AG09319 (cell line): ENCODE results near the gene CCDC30.
A peak's percentile ranks its signal among the peaks of the same experiment; 100 is the strongest.

Experiments
- DNase-seq: peaks from one replicate; pipeline ENCODE4 v3.0.0-alpha.2; 2010; ENCODE audit warnings: low read depth; ENCODE audit errors: extremely low read depth
- TF ChIP-seq, protein P1 (sequence below): IDR thresholded peaks from 2 replicates; pipeline ENCODE4 v1.5.1; 2011; ENCODE audit warnings: low read depth, mild to moderate bottlenecking, inconsistent platforms, low read length, moderate library complexity

The CCDC30 gene

DNA sequence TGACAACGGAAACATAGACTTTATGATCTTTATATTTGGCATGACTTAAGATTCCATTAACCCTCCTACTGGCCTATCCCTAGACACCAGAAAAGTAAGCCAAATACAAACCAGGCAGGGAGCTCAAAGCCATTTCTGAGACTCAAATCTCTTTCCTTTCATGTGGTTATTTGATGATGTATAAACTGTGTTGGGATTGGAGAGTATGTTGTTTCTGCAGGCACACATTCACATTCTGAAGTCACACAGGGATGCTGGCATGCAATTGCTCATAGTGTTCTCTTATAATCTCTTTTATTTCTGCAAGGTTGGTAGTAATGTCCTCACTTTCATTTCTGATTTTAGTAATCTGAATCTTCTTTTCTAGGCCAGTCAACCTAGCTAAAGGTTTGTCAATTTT lies 13.0 kb upstream of the CCDC30 start:
- TF ChIP-seq, protein P1, sequence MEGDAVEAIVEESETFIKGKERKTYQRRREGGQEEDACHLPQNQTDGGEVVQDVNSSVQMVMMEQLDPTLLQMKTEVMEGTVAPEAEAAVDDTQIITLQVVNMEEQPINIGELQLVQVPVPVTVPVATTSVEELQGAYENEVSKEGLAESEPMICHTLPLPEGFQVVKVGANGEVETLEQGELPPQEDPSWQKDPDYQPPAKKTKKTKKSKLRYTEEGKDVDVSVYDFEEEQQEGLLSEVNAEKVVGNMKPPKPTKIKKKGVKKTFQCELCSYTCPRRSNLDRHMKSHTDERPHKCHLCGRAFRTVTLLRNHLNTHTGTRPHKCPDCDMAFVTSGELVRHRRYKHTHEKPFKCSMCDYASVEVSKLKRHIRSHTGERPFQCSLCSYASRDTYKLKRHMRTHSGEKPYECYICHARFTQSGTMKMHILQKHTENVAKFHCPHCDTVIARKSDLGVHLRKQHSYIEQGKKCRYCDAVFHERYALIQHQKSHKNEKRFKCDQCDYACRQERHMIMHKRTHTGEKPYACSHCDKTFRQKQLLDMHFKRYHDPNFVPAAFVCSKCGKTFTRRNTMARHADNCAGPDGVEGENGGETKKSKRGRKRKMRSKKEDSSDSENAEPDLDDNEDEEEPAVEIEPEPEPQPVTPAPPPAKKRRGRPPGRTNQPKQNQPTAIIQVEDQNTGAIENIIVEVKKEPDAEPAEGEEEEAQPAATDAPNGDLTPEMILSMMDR: no peak
- DNase-seq: no peak

DNA sequence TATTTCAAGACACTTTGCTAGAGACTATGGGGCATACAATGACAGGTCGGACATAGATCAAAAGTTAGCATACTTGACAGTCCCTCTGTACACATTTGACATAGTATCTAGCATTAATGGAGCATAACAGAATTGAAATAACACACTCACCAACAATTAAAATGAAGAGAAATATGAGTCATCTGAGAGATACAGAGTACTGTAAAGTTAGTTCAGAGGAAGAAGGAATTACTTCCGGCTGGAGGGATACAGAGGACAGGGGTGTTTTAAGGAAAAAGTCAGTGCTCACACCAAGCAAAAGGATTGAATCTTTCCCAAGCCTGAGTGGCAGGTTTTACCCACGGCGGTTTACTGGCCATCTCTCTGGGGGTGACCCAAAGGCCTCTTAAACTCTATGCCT lies 9.7 kb upstream of the CCDC30 start:
- no peak for DNase-seq
- TF ChIP-seq, protein P1: no peak

DNA sequence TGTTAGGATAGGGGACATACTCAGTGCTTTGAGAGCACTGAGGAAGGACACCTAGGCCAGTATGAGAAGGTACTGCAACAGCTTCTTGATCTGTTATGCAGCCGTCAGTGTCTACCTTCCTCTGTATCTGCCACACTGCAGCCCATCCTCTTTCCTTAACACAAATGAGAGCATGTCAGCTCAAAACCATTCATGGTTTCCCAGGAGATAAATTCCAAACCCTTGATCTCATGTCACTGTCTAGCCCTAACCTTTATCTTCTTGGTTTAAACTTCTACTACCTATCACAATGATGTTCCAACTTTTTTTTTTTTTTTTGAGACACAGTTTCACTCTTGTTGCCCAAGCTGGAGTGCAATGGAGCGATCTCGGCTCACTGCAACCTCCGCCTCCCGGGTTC lies 8.7 kb upstream of the CCDC30 start:
- DNase-seq: no peak

DNA sequence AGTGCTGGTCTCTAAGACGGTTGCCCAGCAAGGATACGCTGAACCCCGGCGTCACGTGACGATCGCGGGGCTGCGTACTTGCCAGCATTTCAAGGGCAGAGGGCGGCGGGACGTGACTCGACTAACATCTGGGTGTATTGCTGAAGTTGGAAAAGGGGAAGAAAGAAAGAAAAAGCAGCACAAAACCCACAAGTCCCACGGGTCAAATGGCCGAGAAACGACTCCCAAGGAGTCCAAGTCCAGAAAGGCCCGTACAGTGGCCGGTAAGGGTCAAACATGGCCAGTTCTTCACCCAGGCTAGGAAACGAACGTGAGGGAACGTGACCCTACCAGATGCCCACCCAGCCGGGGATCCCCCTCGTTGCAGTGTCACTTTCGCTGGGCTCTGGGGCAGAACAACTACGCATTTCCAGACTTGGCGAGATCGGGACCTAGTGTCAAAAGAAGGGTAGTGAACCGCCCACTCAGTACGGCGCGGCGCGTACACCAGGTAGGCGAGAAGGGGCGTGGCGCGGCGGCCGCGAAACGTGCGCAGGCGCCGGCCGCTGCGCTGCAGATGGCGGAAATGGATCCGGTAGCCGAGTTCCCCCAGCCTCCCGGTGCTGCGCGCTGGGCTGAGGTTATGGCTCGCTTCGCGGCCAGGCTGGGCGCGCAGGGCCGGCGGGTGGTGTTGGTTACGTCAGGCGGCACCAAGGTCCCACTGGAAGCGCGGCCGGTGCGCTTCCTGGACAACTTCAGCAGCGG lies 6.9 kb upstream of the CCDC30 start, which contains the start of the genes PPCS and ZMYND12:
TSS of gene PPCS (plus strand) at position 534 of the 744 bp plus-strand sequence. CDS start at position 557, 23 bp downstream.
TSS of gene ZMYND12 (minus strand) at position 13 of the 744 bp plus-strand sequence. CDS start 25 bp downstream, outside the sequence.
- TF ChIP-seq, protein P1: no peak
- peak; percentile 60 for DNase-seq

More for the DNA sequence above, 8.7 kb upstream of the CCDC30 start:
- TF ChIP-seq, protein P1: no peak

DNA sequence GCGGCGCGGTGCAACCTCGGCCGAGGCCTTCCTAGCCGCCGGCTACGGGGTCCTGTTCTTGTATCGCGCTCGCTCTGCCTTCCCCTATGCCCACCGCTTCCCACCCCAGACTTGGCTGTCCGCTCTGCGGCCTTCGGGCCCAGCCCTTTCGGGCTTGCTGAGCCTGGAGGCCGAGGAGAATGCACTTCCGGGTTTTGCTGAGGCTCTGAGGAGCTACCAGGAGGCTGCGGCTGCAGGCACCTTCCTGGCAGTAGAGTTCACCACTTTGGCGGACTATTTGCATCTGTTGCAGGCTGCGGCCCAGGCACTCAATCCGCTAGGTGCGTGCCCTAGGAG lies 6.4 kb upstream of the CCDC30 start:
- DNase-seq: no peak
- TF ChIP-seq, protein P1: no peak

DNA sequence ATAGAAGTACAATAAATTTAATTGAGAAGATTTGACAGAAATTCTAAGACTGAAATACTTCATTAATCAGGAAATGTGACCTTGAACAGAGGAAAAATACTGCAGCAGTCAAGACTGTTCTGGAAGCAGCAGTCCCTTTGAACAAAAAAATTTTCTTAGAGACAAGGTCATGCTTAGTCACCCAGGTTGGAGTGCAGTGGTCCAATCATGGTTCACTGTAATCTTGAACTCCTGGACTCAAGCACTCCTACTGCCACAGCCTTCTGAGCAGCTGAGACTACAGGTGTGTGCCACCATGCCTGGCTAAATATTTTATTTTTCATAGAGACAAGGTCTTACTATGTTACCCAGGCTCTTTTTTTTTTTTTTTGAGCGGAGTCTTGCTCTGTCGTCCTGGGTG lies 1.9 kb upstream of the CCDC30 start:
- TF ChIP-seq, protein P1: no peak
- no peak for DNase-seq

DNA sequence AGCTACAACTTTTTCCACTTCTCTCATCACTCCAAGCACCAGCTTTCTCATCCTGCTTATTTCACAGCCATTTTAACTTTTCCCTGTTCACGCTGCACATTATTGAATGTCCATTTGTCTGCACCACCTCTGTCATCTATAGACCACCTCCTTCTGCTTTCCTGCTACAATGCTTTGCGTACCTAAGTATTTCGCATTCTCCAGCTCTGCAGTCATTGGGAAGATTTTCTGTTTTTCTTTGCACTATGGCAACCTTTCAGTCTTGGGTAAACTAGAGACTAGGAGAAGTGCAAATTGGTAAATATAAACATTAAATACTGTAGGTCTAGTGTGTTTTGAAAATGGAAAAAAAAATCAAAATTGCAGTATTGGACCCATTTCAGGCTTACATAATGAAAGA lies 835 bp downstream of the CCDC30 start:
- no peak for DNase-seq
- TF ChIP-seq, protein P1: no peak
